GM12891 (cell line): ENCODE data around the gene KAZN.

Experiments
- POLR2A ChIP-seq: IDR thresholded peaks from 2 replicates; pipeline ENCODE4 v1.6.1; 2011; ENCODE audit warnings: low read depth, low read length, control low read depth
- POLR2AphosphoS5 ChIP-seq: IDR thresholded peaks from 2 replicates; pipeline ENCODE4 v1.6.1; 2011; ENCODE audit warnings: low read depth, low read length, control low read depth
- POU2F2 ChIP-seq: IDR thresholded peaks from 2 replicates; pipeline ENCODE4 v1.6.1; 2011; ENCODE audit warnings: low read depth, mild to moderate bottlenecking, control low read depth, low read length, moderate library complexity
- SPI1 ChIP-seq: IDR thresholded peaks from 2 replicates; pipeline ENCODE4 v1.6.1; 2011; ENCODE audit warnings: low read depth, low read length, control low read depth
- TAF1 ChIP-seq: IDR thresholded peaks from 2 replicates; pipeline ENCODE4 v1.6.1; 2011; ENCODE audit warnings: low read depth, low read length, control low read depth

DNA sequence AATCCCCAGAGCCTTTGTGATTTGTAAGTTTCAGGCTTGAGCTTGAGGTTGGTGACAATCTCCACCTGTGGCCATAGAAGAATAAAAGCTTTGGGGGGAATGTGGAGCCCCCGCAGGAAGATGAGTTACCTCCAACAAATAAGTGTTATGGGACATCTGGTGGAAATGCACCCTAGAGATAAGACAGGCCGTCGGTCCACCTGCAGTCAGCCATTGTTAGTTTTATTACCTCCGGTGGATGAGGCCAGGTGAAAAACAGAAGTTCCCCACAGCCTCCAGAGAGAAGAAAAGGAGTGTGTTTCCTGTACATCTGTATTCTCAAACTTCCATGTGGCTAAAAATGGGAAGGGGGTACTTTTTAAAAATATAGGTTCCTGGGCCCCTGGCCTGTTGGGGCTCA is 137.4 kb downstream of the KAZN start:
- TF ChIP-seq POLR2A = no peak
- no peak for TF ChIP-seq TAF1
- no peak for TF ChIP-seq POLR2AphosphoS5
- TF ChIP-seq SPI1 = no peak
- TF ChIP-seq POU2F2 = no peak
